ENCODE results near the gene AGBL4.

DNA sequence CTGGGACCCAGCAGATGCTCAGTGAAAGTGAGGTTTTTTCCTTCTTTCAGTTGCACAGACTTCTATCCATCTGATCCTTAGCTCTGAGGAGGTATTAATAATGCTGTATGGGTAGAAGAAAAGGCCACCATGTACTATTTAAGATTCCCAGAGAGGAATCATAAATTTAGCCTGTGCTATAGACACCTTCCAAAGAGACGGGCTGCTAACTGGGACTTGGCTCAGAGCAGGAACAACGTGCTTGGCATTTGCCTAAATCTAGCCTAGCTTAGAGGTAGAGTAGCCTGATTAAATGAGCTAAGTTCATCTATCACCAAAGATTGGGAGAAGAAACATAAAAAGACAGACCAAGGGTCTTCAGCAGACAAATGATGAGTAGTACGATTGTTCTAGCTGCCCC, 1070.1 kb downstream of the AGBL4 start:
- TF ChIP-seq CTCF (IDR thresholded peaks at IDR 0.05) (no peak), POLR2A (IDR thresholded peaks at IDR 0.05) (no peak), POLR2AphosphoS5 (IDR thresholded peaks at IDR 0.05) (no peak), EP300 (IDR thresholded peaks at IDR 0.05) (no peak)
